Measurements from ENCODE around the gene DECR2.
"Not testable (repeated sequence)": the region's sequence is repeated elsewhere in the genome, so short reads cannot be mapped to it uniquely, and the experiment has no call there.

Gene DECR2

DNA sequence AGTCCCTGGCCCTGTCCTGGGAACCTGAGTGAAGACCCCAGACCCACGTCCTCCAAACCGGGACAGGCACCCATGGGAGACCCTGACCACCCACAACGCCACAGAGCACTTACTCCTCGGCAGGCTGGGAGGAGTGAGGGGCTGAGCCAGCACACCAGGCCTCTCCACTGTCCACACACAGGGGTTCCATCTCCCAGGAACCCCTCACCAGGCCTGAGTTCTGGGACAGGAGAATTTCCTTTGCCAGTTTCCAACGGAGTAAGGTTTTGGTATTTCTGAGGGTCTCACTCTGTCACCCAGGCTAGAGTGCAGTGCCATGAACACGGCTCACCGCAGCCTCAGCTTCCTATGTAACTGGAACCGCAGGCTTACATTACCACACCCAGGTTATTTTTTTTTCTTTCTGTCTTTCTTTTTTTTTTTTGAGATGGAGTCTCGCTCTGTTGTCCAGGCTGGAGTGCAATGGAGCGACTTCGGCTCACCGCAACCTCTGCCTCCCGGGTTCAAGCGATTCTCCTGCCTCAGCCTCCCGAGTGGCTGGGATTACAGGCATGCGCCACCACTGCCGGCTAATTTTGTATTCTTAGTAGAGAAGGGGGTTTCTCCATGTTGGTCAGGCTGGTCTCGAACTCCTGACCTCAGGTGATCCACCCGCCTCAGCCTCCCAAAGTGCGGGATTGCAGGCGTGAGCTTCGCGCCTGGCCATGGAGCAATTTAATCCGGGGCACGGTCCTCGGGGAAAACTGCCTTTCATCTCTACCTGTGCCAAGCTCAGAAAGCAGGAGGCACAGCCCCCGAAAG is 21.5 kb upstream of the DECR2 start:
- DNase-seq = no peak

GRCh38 chr16:380762-381011 is 21.0 kb upstream of the DECR2 start:
- no peak for DNase-seq

DNA sequence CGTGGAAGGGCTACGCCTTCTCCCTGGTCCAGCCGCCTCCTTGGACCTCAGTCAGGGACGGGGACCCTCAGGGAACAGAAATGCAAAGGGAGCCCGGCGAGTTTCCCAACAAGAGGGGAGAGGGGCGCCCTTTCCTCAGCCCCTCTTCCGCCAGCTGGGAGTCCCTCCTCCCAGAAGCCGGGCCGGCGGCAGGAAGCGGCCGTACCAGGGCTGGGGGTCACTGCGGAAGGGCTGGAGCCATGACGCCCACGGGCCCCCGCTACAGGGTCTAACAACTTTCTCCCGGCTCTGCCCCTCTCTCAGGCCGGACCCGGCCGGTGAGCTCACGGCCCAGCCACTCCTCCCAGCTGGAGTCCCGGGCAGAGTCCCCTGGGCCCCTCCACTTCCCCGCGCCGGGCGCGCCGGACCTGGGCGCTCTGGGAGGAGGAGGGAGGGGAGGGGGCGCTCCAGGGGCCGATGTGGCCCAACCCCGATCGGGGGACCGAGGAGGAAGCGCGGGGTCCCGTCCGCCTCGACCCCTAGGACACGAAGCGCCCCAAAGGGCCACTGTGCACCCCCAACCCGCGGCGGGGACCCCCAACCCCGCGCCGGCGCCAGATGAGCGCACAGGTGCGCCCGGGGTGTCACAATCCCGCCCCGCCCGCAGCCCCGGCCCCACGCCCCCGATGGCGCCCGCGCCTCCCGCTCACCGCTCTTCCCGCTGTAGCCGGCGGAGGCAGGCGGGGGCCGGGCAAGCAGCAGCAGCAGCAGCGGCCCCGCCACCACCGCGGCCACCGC is 20.5 kb upstream of the DECR2 start:
- no peak for DNase-seq

DNA sequence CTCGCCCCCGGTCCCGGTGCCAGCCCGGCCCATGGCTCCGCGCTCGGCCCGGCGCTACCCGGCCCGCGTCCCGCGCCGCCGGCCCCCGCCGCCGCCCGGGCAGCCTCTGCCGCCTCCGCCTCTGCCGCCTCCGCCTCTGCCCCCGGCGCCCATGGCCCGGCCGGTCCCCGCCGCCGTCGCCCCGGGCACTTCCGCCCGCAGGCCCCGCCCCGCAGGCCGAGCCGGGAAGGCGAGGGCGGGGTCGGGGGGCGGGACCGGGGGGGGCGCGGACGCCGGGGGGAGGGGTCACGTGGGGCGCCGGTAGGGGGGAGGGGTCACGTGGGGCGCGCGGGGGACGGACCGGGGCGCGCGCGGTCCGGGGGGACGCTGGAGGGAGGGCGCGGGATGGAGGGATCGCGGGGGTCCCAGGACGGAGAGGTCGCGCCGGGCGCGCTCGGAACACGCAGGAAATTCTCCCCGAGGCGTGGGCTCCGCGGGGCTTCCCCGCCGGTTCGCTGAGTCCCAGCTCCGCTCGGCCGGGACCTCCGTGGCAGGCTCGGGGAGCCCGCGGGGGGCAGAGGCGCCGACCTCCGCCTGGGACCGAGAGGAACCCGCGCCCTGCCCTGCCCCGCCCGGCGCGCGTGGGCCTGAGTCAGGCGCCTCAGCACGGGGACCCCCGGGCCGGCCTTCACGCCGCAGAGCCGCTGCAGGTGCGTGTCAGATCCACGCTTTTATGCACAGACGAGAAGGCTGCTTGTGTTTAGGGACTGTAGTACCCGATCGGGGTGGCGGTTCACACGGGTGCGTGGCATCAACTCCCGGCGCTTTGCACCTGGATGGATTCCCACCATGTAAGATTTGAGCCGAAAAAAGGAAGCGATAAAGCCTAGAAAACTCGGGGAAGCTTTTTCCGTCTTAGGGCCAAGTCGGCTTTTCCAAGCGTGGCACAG is 19.6 kb upstream of the DECR2 start, which contains the start of gene PGAP6:
TSS of gene PGAP6 (minus strand) at position 190 of the 929 bp plus-strand sequence. CDS start at position 33, 157 bp downstream.
- peak; percentile 35 for DNase-seq

- DNase-seq = no peak
Measured at GRCh38 chr16:383326-384051, 18.2 kb upstream of the DECR2 start.

- no peak for DNase-seq
Measured at GRCh38 chr16:386641-387156, 15.0 kb upstream of the DECR2 start.

GRCh38 chr16:387761-388666 is 13.7 kb upstream of the DECR2 start:
- not testable (repeated sequence) for DNase-seq

DNA sequence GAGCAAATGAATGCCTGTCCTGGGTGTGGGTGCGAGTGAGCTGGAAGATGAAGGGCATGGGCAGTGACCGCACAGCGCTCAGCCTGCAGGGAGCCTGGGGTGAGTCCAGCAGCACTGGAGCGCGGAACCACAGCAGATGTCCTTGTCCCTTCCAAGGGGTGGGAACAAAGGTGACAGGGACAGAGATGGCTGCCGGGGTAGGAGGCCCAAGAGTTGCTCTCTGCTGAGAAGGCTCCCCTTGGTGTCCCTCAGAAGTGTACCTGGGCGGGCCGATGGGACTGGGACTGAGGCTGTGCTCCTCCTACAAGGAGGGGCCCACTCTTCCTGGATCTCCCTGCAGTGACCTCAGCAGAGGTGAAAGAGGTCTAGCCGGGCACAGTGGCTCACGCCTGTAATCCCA is 12.3 kb upstream of the DECR2 start:
- no peak for DNase-seq

DNA sequence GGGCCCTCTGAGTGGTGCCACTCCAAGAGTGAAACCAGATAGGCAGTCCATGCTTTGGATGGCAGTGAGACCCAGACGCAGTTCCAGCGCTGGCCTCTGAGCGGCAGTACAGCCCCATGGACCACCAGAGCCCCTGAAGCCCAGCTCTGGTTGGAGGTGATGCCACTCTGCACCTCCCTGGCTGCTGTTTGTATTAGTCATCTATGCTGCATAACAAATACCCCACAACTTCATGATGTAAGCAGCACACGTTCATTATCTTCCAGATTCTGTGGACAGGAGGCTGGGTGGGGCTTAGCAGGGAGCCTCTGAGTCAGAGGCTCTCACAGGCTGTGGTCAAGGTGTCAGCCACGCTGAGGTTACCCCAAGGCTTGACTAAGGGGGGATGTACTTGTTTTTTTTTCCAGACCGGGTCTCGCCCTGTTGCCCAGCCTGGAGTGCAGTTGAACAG is 9.8 kb upstream of the DECR2 start:
- DNase-seq = peak; percentile 47

GRCh38 chr16:392450-393030 is 9.1 kb upstream of the DECR2 start:
- no peak for DNase-seq

DNA sequence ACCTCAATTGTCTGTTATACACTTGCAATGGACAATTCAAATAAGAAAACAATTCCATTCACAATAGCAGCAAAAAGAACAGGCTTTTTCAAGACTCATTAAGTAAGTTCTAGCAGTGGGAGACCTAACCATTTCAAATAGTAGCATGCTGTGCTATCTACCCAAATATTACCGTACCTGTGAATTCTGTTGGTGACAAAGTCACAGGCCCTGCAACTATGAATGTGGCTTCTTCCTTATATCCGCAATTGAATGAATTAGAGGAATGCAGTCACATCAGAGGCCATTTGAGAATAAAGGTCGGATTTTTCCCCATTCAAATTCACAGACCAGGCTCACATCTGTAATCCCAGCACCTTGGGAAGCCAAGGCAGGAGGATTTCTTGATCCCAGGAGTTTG is 5.5 kb upstream of the DECR2 start:
- no peak for DNase-seq

DNA sequence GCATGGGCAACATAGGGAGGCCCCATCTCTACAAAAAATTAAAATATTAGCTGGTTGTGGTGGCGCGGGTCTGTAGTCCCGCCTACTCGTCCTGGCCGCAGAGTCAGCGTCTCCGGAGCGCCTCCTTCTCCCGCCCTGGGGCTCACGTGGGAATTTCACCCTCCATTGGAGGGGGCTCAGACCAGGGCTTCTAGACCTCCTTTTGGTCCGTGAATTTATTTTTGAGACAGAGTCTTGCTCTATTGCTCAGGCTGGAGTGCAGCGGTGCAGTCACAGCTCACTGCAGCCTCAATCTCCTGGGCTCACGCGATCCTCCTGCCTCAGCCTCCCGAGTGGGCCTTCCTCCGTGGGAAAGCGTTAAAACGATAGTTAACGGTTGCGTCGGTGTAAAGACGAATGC is 5.1 kb upstream of the DECR2 start:
- no peak for DNase-seq

- DNase-seq = peak; percentile 49
Measured at GRCh38 chr16:397135-397661, 4.5 kb upstream of the DECR2 start, which contains the start of gene NME4. TSS of gene NME4 (plus strand) at chr16:397199. CDS start at chr16:397223, 24 bp downstream.

- no peak for DNase-seq
Measured at GRCh38 chr16:397736-398332, 3.9 kb upstream of the DECR2 start.

DNA sequence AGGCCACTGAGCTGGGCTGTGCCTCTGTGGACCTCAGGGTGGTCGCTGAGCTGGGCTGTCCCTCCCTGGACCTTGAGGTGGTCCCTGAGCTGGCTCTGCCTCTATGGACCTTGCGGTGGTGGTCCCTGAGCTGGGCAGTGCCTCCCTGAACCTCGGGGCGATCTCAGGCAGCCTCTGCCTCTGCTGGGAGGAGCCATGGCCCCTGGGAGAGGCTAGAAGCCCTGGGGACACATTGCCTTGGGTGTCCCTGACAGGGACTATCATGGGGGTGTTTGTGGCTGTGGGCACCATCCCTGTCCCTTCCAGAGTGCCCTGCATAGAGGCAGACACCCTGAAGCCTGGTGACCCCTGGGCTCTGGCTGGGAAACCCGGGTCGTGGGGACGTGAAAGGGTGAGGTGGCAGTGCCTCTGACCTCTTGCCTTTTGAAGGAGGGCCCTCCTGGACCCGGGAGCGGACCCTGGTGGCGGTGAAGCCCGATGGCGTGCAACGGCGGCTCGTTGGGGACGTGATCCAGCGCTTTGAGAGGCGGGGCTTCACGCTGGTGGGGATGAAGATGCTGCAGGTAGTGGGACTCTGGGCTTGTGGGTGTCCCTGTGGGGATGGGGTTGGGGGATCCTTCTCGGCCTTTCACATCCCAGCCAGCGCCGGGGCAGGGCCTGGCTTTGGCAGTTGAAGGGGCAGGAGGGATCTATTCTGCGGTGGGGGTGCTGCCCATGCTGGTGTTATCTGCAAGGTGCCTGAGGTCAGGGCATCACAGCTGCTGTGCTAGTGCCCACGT is 2.9 kb upstream of the DECR2 start:
- DNase-seq = no peak

DNA sequence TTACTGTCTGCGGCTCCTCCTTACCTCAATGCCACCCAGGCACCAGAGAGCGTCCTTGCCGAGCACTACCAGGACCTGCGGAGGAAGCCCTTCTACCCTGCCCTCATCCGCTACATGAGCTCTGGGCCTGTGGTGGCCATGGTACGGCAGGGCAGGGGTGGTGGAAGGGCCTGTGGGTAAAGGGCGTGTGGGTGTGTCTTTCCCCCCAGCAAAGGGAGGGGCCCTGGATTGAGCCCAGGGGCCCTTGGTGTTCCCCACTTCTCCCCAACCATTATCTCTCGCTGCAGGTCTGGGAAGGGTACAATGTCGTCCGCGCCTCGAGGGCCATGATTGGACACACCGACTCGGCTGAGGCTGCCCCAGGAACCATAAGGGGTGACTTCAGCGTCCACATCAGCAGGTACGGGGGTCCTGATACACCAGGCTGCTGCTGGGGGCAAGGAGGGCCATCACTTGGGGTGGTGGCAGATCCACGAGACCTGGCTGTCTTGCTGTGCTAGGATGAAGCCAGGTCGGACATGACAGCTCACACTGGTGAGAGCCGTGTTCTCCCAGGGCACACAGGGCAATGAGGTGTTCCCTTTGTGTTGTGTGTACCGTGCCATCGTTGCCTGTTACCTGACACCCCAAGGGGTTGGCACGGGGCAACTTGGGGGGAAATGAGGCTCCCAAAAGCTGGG is 2.2 kb upstream of the DECR2 start:
- DNase-seq = no peak

DNA sequence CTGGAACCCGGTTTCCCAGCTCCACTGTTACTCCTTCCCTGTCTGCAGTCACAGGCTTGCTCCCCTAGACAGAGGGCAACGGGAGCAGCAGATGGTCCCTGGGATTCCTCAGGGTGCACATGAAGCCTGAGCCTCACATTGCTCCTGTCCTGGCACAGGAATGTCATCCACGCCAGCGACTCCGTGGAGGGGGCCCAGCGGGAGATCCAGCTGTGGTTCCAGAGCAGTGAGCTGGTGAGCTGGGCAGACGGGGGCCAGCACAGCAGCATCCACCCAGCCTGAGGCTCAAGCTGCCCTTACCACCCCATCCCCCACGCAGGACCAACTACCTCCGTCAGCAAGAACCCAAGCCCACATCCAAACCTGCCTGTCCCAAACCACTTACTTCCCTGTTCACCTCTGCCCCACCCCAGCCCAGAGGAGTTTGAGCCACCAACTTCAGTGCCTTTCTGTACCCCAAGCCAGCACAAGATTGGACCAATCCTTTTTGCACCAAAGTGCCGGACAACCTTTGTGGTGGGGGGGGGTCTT is 1.6 kb upstream of the DECR2 start:
- DNase-seq = no peak

GRCh38 chr16:404971-405486 is 3.3 kb downstream of the DECR2 start:
- DNase-seq = no peak
